B cell (primary cell): ENCODE measurements around the gene IFI30.

Source experiments
- EZH2 ChIP-seq: IDR thresholded peaks from 2 replicates; pipeline ENCODE4 v1.6.1; 2012; ENCODE audit warnings: borderline replicate concordance, low read depth, mild to moderate bottlenecking, moderate library complexity, low read length; ENCODE audit not compliant: insufficient read depth, poor library complexity, severe bottlenecking
- TF ChIP-seq, protein P1 (sequence below): fragments of 200-600 bp; IDR thresholded peaks from one replicate; pipeline ENCODE4 v1.8.0; 2022; ENCODE audit warnings: antibody characterized with exemption, mild to moderate bottlenecking

- TF ChIP-seq, protein P1, sequence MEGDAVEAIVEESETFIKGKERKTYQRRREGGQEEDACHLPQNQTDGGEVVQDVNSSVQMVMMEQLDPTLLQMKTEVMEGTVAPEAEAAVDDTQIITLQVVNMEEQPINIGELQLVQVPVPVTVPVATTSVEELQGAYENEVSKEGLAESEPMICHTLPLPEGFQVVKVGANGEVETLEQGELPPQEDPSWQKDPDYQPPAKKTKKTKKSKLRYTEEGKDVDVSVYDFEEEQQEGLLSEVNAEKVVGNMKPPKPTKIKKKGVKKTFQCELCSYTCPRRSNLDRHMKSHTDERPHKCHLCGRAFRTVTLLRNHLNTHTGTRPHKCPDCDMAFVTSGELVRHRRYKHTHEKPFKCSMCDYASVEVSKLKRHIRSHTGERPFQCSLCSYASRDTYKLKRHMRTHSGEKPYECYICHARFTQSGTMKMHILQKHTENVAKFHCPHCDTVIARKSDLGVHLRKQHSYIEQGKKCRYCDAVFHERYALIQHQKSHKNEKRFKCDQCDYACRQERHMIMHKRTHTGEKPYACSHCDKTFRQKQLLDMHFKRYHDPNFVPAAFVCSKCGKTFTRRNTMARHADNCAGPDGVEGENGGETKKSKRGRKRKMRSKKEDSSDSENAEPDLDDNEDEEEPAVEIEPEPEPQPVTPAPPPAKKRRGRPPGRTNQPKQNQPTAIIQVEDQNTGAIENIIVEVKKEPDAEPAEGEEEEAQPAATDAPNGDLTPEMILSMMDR: no peak
- no peak for TF ChIP-seq EZH2
These were observed 13.8 kb upstream of the IFI30 start for GRCh38 chr19:18159810-18160209.
